ENCODE results near the gene MMP17. TPM values are rescaled to one million over a fixed set of nuclear protein-coding genes. Genes with fewer than 3 reads are reported as not detected.

Gene MMP17
- total and polyA plus RNA-seq, 2 donors: 0.28 to 4.2 TPM

DNA sequence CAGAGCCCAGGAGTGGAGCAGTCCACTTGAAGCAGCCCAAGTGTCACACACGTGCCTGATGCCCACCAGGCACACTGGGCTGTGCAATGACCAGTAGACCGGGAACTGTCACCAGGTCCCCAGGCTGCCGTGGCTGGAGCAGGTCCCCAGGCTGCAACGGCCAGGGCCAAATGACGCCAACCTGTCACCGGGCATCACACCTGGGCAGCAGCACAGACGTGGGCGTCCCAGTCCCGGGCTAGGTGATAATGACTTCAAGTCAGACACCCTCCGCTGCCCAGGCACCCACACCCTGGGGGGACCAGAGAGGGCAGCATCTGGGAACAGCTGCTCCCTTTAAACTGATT, 30.6 kb upstream of the MMP17 start:
- Histone ChIP-seq H3K4me3 (ENCODE audit: low read length in 2 of 2) (no peak overlapping the region), H3K27me3 (ENCODE audit: control insufficient read depth in 2 of 2, insufficient read depth in 1 of 2, low read length in 1 of 2) (no peaks in the 10 kb centered on the region), H3K27ac (ENCODE audit: low read depth in 1 of 2, low read length in 1 of 2) (no peak overlapping the region), H3K36me3 (ENCODE audit: control insufficient read depth in 2 of 2, insufficient read depth in 2 of 2, low read length in 1 of 2) (peaks cover 48 to 87% of the 10 kb centered on the region in 2 donors), H3K4me1 (ENCODE audit: control insufficient read depth in 2 of 2, insufficient read depth in 2 of 2, low read length in 2 of 2) (no peaks in the 10 kb centered on the region), H3K9me3 (ENCODE audit: control insufficient read depth in 2 of 2, insufficient read depth in 1 of 2, low read length in 1 of 2) (no peaks in the 10 kb centered on the region)
- DNase-seq (ENCODE audit: low read depth in 6 of 9, low spot score in 9 of 9): no peak
- WGBS: 98% methylated on average over 10 of the region's 10 CpGs

DNA sequence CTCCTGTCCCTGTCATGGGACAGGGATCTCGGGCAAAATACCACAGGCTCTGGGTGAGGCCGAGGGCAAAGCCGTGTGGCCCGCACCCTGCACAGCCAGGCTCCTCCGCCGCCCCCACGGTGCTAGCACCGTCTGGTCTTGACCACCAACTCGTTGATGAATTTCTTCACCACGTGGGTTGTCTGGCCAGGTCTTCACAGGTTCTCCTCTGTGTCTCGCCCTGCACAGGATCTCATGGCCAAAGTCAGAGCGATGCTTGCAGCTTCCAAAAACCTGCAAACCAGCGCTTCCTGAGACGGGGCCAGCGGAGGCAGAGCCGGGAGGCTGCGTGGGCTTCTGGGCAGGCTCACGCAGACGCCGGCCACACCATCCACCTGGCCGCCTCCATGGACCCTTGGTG, 29.0 kb upstream of the MMP17 start:
- no peaks in the 10 kb centered on the region for H3K4me1 ChIP-seq (ENCODE audit: control insufficient read depth in 2 of 2, insufficient read depth in 2 of 2, low read length in 2 of 2)
- WGBS: 96% methylated on average over 21 of the region's 21 CpGs
- no peaks in the 10 kb centered on the region for H3K9me3 ChIP-seq (ENCODE audit: control insufficient read depth in 2 of 2, insufficient read depth in 1 of 2, low read length in 1 of 2)
- H3K4me3 ChIP-seq (ENCODE audit: low read length in 2 of 2): no peak overlapping the region
- no peak for DNase-seq (ENCODE audit: low read depth in 6 of 9, low spot score in 9 of 9)
- H3K36me3 ChIP-seq (ENCODE audit: control insufficient read depth in 2 of 2, insufficient read depth in 2 of 2, low read length in 1 of 2): peaks cover 42 to 80% of the 10 kb centered on the region in 2 donors
- no peak overlapping the region for H3K27ac ChIP-seq (ENCODE audit: low read depth in 1 of 2, low read length in 1 of 2)
- H3K27me3 ChIP-seq (ENCODE audit: control insufficient read depth in 2 of 2, insufficient read depth in 1 of 2, low read length in 1 of 2): no peaks in the 10 kb centered on the region

DNA sequence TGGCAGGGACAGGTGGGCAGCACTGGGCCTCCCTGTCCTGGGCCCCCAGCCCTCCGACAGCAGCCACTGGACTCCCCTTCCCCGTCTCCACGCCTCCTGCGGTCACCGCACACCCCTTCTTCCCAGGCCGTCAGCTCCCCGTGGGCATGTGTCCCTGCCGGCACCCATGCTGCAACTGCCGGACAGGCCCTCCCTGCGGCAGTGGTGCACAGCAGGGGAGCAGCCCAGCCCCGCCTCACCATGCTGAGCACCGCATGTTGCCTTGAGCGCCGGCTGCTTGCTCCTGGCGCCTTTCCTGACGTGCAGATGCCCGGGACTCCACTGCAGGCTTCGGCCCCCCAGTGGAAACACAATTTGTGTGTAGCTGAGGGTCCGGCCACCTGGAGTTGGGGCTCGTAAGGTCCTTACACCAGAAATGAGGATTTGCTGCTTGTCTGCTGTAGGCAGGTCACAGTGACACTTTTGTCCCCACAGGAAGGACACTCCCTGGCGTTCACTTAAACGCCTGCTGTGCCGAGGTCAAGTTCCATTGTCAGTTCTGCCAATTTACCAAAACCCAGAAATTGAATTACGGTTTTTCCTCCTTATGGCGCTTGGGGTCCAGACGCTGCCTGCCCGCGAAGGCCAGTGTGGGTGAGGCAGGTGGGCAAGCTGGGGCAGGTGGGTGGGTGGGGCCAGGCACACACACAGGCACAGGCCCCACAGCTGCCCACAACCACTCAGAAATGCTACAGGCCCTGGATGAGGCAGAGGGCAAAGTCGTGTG, 28.2 kb upstream of the MMP17 start:
- no peaks in the 10 kb centered on the region for H3K4me1 ChIP-seq (ENCODE audit: control insufficient read depth in 2 of 2, insufficient read depth in 2 of 2, low read length in 2 of 2)
- H3K9me3 ChIP-seq (ENCODE audit: control insufficient read depth in 2 of 2, insufficient read depth in 1 of 2, low read length in 1 of 2): no peaks in the 10 kb centered on the region
- 97% methylated on average over 29 of the region's 29 CpGs for WGBS
- DNase-seq (ENCODE audit: low read depth in 6 of 9, low spot score in 9 of 9): no peak
- H3K27me3 ChIP-seq (ENCODE audit: control insufficient read depth in 2 of 2, insufficient read depth in 1 of 2, low read length in 1 of 2): no peaks in the 10 kb centered on the region
- no peak overlapping the region for H3K27ac ChIP-seq (ENCODE audit: low read depth in 1 of 2, low read length in 1 of 2)
- peaks cover 39 to 73% of the 10 kb centered on the region in 2 donors for H3K36me3 ChIP-seq (ENCODE audit: control insufficient read depth in 2 of 2, insufficient read depth in 2 of 2, low read length in 1 of 2)
- no peak overlapping the region for H3K4me3 ChIP-seq (ENCODE audit: low read length in 2 of 2)

DNA sequence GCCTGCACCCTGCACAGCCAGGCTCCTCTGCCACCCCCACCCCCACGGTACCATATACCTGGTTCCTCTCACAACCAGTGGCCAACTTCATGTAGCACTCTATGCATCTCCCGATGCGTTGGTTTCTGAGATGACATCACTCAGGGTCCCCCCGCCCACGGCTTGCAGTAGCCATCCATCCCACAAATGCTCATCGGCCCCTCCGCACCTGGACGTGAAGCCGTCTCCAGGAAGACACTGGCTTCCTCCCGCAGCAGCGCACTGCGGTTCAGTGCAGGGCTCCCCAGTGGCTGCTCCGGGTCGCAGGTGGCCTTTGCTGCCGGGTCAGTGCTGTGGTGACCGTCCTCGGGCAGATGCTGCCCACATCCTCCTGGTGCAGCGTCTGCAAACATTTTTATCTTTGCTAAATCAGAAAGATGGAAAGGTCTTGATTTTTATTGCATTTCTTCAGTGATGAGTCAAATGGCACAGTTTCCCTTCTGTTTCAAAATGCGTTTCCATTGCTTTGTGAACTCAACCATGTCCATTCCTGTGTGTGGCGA, 27.5 kb upstream of the MMP17 start:
- Histone ChIP-seq H3K9me3 (ENCODE audit: control insufficient read depth in 2 of 2, insufficient read depth in 1 of 2, low read length in 1 of 2) (no peaks in the 10 kb centered on the region), H3K4me1 (ENCODE audit: control insufficient read depth in 2 of 2, insufficient read depth in 2 of 2, low read length in 2 of 2) (no peaks in the 10 kb centered on the region), H3K27ac (ENCODE audit: low read depth in 1 of 2, low read length in 1 of 2) (no peak overlapping the region), H3K4me3 (ENCODE audit: low read length in 2 of 2) (no peak overlapping the region), H3K36me3 (ENCODE audit: control insufficient read depth in 2 of 2, insufficient read depth in 2 of 2, low read length in 1 of 2) (peaks cover 36 to 67% of the 10 kb centered on the region in 2 donors), H3K27me3 (ENCODE audit: control insufficient read depth in 2 of 2, insufficient read depth in 1 of 2, low read length in 1 of 2) (no peaks in the 10 kb centered on the region)
- 83% methylated on average over 20 of the region's 20 CpGs for WGBS
- DNase-seq (ENCODE audit: low read depth in 6 of 9, low spot score in 9 of 9): no peak

DNA sequence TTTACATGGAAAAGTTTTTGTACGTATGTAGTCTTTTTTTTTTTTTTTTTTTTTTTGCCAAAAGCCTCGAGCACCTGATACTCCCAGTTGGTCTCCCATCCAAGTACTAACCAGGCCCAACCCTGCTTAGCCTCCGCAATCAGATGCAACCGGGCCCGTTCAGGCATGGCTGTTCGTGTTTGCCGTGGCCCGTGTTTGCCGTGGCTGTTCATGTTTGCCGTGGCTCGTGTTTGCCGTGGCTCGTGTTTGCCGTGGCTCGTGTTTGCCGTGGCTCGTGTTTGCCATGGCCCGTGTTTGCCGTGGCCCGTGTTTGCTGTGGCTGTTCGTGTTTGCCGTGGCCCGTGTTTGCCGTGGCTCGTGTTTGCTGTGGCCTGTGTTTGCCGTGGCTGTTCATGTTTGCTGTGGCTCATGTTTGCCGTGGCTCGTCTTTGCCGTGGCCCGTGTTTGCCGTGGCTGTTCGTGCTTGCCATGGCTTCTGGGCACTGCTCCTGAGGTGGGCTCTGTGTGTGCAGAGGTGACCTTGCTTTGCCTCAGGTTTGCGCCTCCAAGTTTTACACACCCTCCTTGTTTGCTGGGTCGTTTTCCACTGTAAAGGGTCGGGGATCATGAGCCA, 26.8 kb upstream of the MMP17 start:
- Histone ChIP-seq H3K36me3 (ENCODE audit: control insufficient read depth in 2 of 2, insufficient read depth in 2 of 2, low read length in 1 of 2) (peaks cover 36 to 63% of the 10 kb centered on the region in 2 donors), H3K27ac (ENCODE audit: low read depth in 1 of 2, low read length in 1 of 2) (no peak overlapping the region), H3K27me3 (ENCODE audit: control insufficient read depth in 2 of 2, insufficient read depth in 1 of 2, low read length in 1 of 2) (no peaks in the 10 kb centered on the region), H3K4me1 (ENCODE audit: control insufficient read depth in 2 of 2, insufficient read depth in 2 of 2, low read length in 2 of 2) (no peaks in the 10 kb centered on the region), H3K4me3 (ENCODE audit: low read length in 2 of 2) (no peak overlapping the region), H3K9me3 (ENCODE audit: control insufficient read depth in 2 of 2, insufficient read depth in 1 of 2, low read length in 1 of 2) (no peaks in the 10 kb centered on the region)
- no peak for DNase-seq (ENCODE audit: low read depth in 6 of 9, low spot score in 9 of 9)
- WGBS: 82% methylated on average over 35 of the region's 35 CpGs

DNA sequence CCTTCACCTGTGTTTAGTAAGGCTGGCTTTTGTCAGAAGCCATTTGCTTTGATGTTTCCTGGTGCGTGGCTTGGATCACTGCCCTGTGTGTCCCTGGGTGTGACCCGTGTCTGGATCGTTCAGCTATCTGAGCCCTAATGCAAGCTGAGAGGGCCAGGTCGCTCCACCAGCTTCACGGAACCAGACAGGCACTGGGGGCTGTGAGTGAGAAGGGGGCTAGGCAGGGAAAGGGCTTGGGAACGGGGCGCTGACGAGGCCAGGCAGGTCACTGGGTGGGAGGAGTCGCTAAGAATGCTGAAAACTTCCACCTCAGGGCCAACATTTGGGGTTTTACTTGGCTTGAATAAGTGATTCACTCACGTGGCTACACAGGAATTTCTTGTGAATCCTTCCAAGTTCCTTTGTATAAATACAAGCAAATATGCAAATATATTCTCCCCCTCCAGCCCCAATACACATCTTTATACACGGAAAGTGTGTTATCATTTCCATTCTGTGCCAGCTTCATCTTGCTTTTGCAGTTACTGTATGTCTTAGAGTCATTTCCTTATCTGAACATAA, 24.2 kb upstream of the MMP17 start:
- H3K27ac ChIP-seq (ENCODE audit: low read depth in 1 of 2, low read length in 1 of 2): no peak overlapping the region
- H3K9me3 ChIP-seq (ENCODE audit: control insufficient read depth in 2 of 2, insufficient read depth in 1 of 2, low read length in 1 of 2): no peaks in the 10 kb centered on the region
- H3K4me3 ChIP-seq (ENCODE audit: low read length in 2 of 2): no peak overlapping the region
- WGBS: 51% methylated on average over 11 of the region's 11 CpGs
- H3K36me3 ChIP-seq (ENCODE audit: control insufficient read depth in 2 of 2, insufficient read depth in 2 of 2, low read length in 1 of 2): peaks cover 22 to 39% of the 10 kb centered on the region in 2 donors
- no peaks in the 10 kb centered on the region for H3K4me1 ChIP-seq (ENCODE audit: control insufficient read depth in 2 of 2, insufficient read depth in 2 of 2, low read length in 2 of 2)
- H3K27me3 ChIP-seq (ENCODE audit: control insufficient read depth in 2 of 2, insufficient read depth in 1 of 2, low read length in 1 of 2): no peaks in the 10 kb centered on the region
- no peak for DNase-seq (ENCODE audit: low read depth in 6 of 9, low spot score in 9 of 9)

DNA sequence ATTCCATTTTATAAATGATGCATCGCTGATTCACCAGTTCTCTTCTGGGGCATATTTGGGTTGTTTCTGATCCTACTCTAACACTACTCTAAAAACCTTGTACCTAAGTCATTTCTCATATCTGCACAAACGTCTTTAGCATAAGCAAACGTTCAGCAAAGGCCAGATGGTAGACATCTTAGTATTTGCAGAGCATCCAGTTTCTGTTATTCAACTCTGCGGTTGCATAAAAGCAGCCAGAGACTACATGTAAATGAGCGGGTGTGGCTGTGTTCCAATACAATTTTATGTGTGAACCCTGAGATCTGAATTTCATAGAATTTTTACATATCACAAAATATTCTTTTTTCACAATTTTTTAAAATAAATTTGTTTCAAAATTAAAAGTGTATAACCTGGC, 22.8 kb upstream of the MMP17 start:
- 78% methylated on average over 5 of the region's 5 CpGs for WGBS
- no peak for DNase-seq (ENCODE audit: low read depth in 6 of 9, low spot score in 9 of 9)
- peaks cover 10 to 25% of the 10 kb centered on the region in 2 donors for H3K36me3 ChIP-seq (ENCODE audit: control insufficient read depth in 2 of 2, insufficient read depth in 2 of 2, low read length in 1 of 2)
- H3K9me3 ChIP-seq (ENCODE audit: control insufficient read depth in 2 of 2, insufficient read depth in 1 of 2, low read length in 1 of 2): peaks cover 0 to under 1% of the 10 kb centered on the region in 2 donors
- no peaks in the 10 kb centered on the region for H3K27me3 ChIP-seq (ENCODE audit: control insufficient read depth in 2 of 2, insufficient read depth in 1 of 2, low read length in 1 of 2)
- H3K27ac ChIP-seq (ENCODE audit: low read depth in 1 of 2, low read length in 1 of 2): no peak overlapping the region
- no peak overlapping the region for H3K4me3 ChIP-seq (ENCODE audit: low read length in 2 of 2)
- no peaks in the 10 kb centered on the region for H3K4me1 ChIP-seq (ENCODE audit: control insufficient read depth in 2 of 2, insufficient read depth in 2 of 2, low read length in 2 of 2)

DNA sequence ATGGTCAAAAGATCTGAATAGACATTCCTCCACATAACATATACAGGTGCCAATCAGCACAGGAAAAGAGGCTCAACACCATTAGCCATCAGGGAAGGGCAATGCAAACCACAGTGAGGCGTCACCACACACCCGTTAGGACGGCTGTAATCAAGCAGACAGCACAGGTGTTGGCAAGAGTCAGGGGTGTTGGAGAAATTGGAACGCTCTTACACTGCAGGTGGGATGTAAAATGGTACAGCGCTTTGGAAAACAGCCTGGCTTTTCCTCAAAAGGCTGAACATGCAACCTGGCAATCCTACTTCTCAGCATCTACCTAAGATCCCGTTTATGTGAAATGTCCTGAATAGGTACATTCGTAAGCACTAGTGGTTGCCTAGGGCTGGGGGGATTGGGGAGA, 21.5 kb upstream of the MMP17 start:
- Histone ChIP-seq H3K9me3 (ENCODE audit: control insufficient read depth in 2 of 2, insufficient read depth in 1 of 2, low read length in 1 of 2) (peaks cover 0 to 7% of the 10 kb centered on the region in 2 donors), H3K27me3 (ENCODE audit: control insufficient read depth in 2 of 2, insufficient read depth in 1 of 2, low read length in 1 of 2) (no peaks in the 10 kb centered on the region), H3K36me3 (ENCODE audit: control insufficient read depth in 2 of 2, insufficient read depth in 2 of 2, low read length in 1 of 2) (peaks cover 6 to 13% of the 10 kb centered on the region in 2 donors), H3K27ac (ENCODE audit: low read depth in 1 of 2, low read length in 1 of 2) (no peak overlapping the region), H3K4me1 (ENCODE audit: control insufficient read depth in 2 of 2, insufficient read depth in 2 of 2, low read length in 2 of 2) (no peaks in the 10 kb centered on the region), H3K4me3 (ENCODE audit: low read length in 2 of 2) (no peak overlapping the region)
- no peak for DNase-seq (ENCODE audit: low read depth in 6 of 9, low spot score in 9 of 9)
- WGBS: 55% methylated on average over 7 of the region's 7 CpGs

DNA sequence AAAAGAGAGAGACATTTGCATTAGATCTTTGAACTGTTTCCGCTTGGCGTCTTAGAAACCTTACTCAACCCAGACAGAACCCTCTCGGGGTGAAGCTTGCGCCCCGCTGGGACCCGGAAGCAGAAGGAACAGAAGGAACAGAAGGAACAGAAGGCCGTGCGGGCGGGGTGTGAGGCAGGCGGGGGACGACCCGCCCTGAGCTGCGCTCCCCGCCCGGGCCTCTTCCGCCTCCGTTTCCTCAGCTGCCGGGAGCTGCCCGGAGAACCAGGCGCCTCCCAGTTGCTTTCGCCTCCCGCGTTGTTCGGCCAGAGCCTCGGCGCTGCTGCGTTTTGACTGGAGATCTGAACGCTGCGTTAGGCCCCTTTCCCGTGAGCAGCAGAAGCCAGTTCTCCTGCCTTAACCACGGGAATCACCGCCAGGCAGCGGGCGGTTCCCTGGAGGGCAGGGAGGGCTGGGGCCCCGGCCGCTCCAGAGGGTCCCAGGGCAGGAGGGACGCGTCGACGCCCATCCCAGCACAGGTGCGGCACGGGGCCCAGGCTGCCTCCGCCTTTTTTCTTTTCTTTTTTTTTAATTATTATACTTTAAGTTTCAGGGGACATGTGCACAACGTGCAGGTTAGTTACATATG, 19.3 kb upstream of the MMP17 start:
- Histone ChIP-seq H3K4me1 (ENCODE audit: control insufficient read depth in 2 of 2, insufficient read depth in 2 of 2, low read length in 2 of 2) (no peaks in the 10 kb centered on the region), H3K36me3 (ENCODE audit: control insufficient read depth in 2 of 2, insufficient read depth in 2 of 2, low read length in 1 of 2) (no peaks in the 10 kb centered on the region), H3K27me3 (ENCODE audit: control insufficient read depth in 2 of 2, insufficient read depth in 1 of 2, low read length in 1 of 2) (no peaks in the 10 kb centered on the region), H3K27ac (ENCODE audit: low read depth in 1 of 2, low read length in 1 of 2) (peak overlapping the region in 1 of 2 donors; percentile 70), H3K9me3 (ENCODE audit: control insufficient read depth in 2 of 2, insufficient read depth in 1 of 2, low read length in 1 of 2) (peaks cover 2 to 17% of the 10 kb centered on the region in 2 donors), H3K4me3 (ENCODE audit: low read length in 2 of 2) (peak overlapping the region in 1 of 2 donors; percentile 42)
- WGBS: 54% methylated on average over 44 of the region's 44 CpGs
- peak in 6 of 9 donors; percentile 9 to 56 (median 36) for DNase-seq (ENCODE audit: low read depth in 6 of 9, low spot score in 9 of 9)

Data from thymus (tissue), 11 donors.